Measurements from ENCODE around the gene BMP7.

Gene BMP7

GRCh38 chr20:57122536-57123489, 143.6 kb downstream of the BMP7 start:
- no peak for TF ChIP-seq CTCF (IDR thresholded peaks at IDR 0.05; ENCODE audit: low read depth, low read length, missing control alignments)
- in situ Hi-C loops (cut with HindIII; ENCODE audit: low sequenced_read_pairs), result no loop called here
- no peak for DNase-seq (ENCODE audit: low read depth)
- no peak overlapping the region for H3K4me3 ChIP-seq (ENCODE audit: low read depth, low read length)

- in situ Hi-C loops (cut with HindIII; ENCODE audit: low sequenced_read_pairs), result no loop called here
- no peak for TF ChIP-seq CTCF (IDR thresholded peaks at IDR 0.05; ENCODE audit: low read depth, low read length, missing control alignments)
- no peak overlapping the region for H3K4me3 ChIP-seq (ENCODE audit: low read depth, low read length)
- DNase-seq (ENCODE audit: low read depth), result no peak
These were observed 147.5 kb downstream of the BMP7 start for GRCh38 chr20:57118964-57119363.
